IMR-90 (cell line): ENCODE data around the gene BAHD1. TPM values are rescaled to one million over a fixed set of nuclear protein-coding genes. Genes with fewer than 3 reads are reported as not detected.

ENCODE experiments used
- ATAC-seq: fragments of 200-7000 bp; cut with Tn5 transposase; 2 replicates; pipeline ENCODE4 v1.9.1; 2020; ENCODE audit warnings: low read depth, mild to moderate bottlenecking, moderate library complexity
- BruUV-seq: library from RNA; stranded (reverse); fragments of 400-500 nt; replicated peaks from 2 replicates; lab custom pipeline; 2021; lab: Mats Ljungman, UMichigan
- CTCF ChIA-PET: fragments of 300-600 bp; formaldehyde crosslinking; extraction: SDS; loops from one replicate; lab custom pipeline; 2021; ENCODE audit warnings: antibody characterized with exemption; lab: Yijun Ruan, JAX
- POLR2A ChIA-PET: fragments of 300-600 bp; sonication (Branson Sonifier 250); formaldehyde crosslinking; loops from one replicate; lab custom pipeline; 2022; ENCODE audit warnings: antibody characterized with exemption; ENCODE audit not compliant: unreplicated experiment; lab: Charles Lee
- DNase-seq: peaks from one replicate; pipeline ENCODE4 v3.0.0; 2013
- H2AFZ ChIP-seq: replicated peaks from 2 replicates; pipeline ENCODE3; 2013; ENCODE audit warnings: low read length, mild to moderate bottlenecking; ENCODE audit not compliant: poor library complexity
- H2AK5ac ChIP-seq: 2 replicates; pipeline ENCODE4 v1.6.1; 2013; ENCODE audit warnings: low read depth, low read length, inconsistent platforms
- H2AK9ac ChIP-seq: replicated peaks from 2 replicates; pipeline ENCODE3; 2013; ENCODE audit warnings: mild to moderate bottlenecking, low read depth, low read length, moderate library complexity; ENCODE audit not compliant: poor library complexity
- H2BK120ac ChIP-seq: 2 replicates; pipeline ENCODE4 v1.6.1; 2013; ENCODE audit warnings: low read depth, low read length, inconsistent platforms
- H2BK15ac ChIP-seq: 3 replicates; pipeline ENCODE4 v1.6.1; 2013; ENCODE audit warnings: low read depth, low read length, inconsistent platforms
- H2BK20ac ChIP-seq: 2 replicates; pipeline ENCODE4 v1.6.1; 2013; ENCODE audit warnings: low read depth, mild to moderate bottlenecking, inconsistent platforms, low read length, moderate library complexity
- H2BK5ac ChIP-seq: 2 replicates; pipeline ENCODE4 v1.6.1; 2013; ENCODE audit warnings: mild to moderate bottlenecking, low read depth, low read length, inconsistent platforms; ENCODE audit not compliant: poor library complexity, severe bottlenecking
- H3K14ac ChIP-seq: replicated peaks from 2 replicates; pipeline ENCODE4 v1.6.1; 2013; ENCODE audit warnings: low read depth, low read length, inconsistent platforms
- H3K18ac ChIP-seq: 2 replicates; pipeline ENCODE4 v1.6.1; 2013; ENCODE audit warnings: low read depth, low read length, control low read depth
- H3K23ac ChIP-seq: 2 replicates; pipeline ENCODE4 v1.6.1; 2013; ENCODE audit warnings: low read depth, low read length, inconsistent platforms
- H3K27ac ChIP-seq: 2 replicates; pipeline ENCODE4 v1.5.1; 2013; ENCODE audit warnings: mild to moderate bottlenecking, control low read depth, low read length; ENCODE audit not compliant: insufficient read depth
- H3K27me3 ChIP-seq: 2 replicates; pipeline ENCODE4 v1.6.1; 2013; ENCODE audit warnings: low read length; ENCODE audit not compliant: control insufficient read depth, insufficient read depth
- H3K36me3 ChIP-seq: 2 replicates; pipeline ENCODE4 v1.6.1; 2013; ENCODE audit warnings: low read length, mixed read lengths; ENCODE audit not compliant: control insufficient read depth, insufficient read depth
- H3K4ac ChIP-seq: 2 replicates; pipeline ENCODE4 v1.6.1; 2013; ENCODE audit warnings: low read depth, low read length, inconsistent platforms
- H3K4me1 ChIP-seq: 2 replicates; pipeline ENCODE4 v1.6.1; 2013; ENCODE audit warnings: low read length, mixed read lengths; ENCODE audit not compliant: control insufficient read depth, insufficient read depth
- H3K4me2 ChIP-seq: 2 replicates; pipeline ENCODE4 v1.6.1; 2013; ENCODE audit warnings: low read depth, mild to moderate bottlenecking, control low read depth, low read length, moderate library complexity
- H3K4me3 ChIP-seq: 2 replicates; pipeline ENCODE4 v1.5.1; 2013; ENCODE audit warnings: low read depth, mild to moderate bottlenecking, control low read depth, low read length, moderate library complexity; ENCODE audit not compliant: insufficient read depth
- H3K56ac ChIP-seq: 2 replicates; pipeline ENCODE4 v1.6.1; 2013; ENCODE audit warnings: low read length, inconsistent platforms; ENCODE audit not compliant: insufficient read depth; ENCODE audit errors: extremely low read depth
- H3K79me1 ChIP-seq, 2 experiments: 2 replicates each; pipeline ENCODE4 v1.6.1; 2013; ENCODE audit warnings: low read length in 2 of 2, inconsistent platforms in 1 of 2, low read depth in 1 of 2
- H3K9ac ChIP-seq: 2 replicates; pipeline ENCODE4 v1.6.1; 2013; ENCODE audit warnings: low read depth, low read length, control low read depth
- H3K9me1 ChIP-seq: 2 replicates; pipeline ENCODE4 v1.6.1; 2013; ENCODE audit warnings: low read length, inconsistent platforms; ENCODE audit not compliant: insufficient read depth
- H3K9me3 ChIP-seq: 2 replicates; pipeline ENCODE4 v1.6.1; 2013; ENCODE audit warnings: low read length; ENCODE audit not compliant: control insufficient read depth, insufficient read depth
- H4K20me1 ChIP-seq: 2 replicates; pipeline ENCODE4 v1.6.1; 2013; ENCODE audit warnings: low read length, inconsistent platforms; ENCODE audit not compliant: insufficient read depth
- H4K5ac ChIP-seq: 2 replicates; pipeline ENCODE4 v1.6.1; 2013; ENCODE audit warnings: mild to moderate bottlenecking, low read depth, low read length, control low read depth
- H4K8ac ChIP-seq, 2 experiments: 2 replicates each; pipeline ENCODE4 v1.6.1; 2013; ENCODE audit warnings: low read depth in 2 of 2, low read length in 2 of 2, control low read depth in 1 of 2, inconsistent platforms in 1 of 2
- H4K91ac ChIP-seq: 2 replicates; pipeline ENCODE4 v1.6.1; 2013; ENCODE audit warnings: low read depth, low read length, inconsistent platforms; ENCODE audit not compliant: insufficient read depth
- MAZ ChIP-seq: IDR thresholded peaks from 2 replicates; pipeline ENCODE4 v1.6.1; 2012; ENCODE audit warnings: low read depth, mild to moderate bottlenecking, low read length, improper control_type of control experiment, moderate library complexity, borderline replicate concordance
- RAD21 ChIP-seq: IDR thresholded peaks from 2 replicates; pipeline ENCODE4 v1.6.1; 2012; ENCODE audit warnings: low read length, improper control_type of control experiment
- SMC3 ChIP-seq: fragments of 150-350 bp; IDR thresholded peaks from 2 replicates; pipeline ENCODE4 v1.6.1; 2016; ENCODE audit warnings: low read depth, mild to moderate bottlenecking, antibody characterized with exemption, low read length, moderate library complexity
- WGBS, 2 experiments: methylation state at CpG; one replicate each; pipeline versions ENCODE4 v1.1.5 to v1.1.7; 2013; ENCODE audit warnings: missing lambda C conversion rate in 2 of 2; ENCODE audit not compliant: insufficient read length in 1 of 2; ENCODE audit errors: extremely low coverage in 2 of 2; 5-methylcytosine and 5-hydroxymethylcytosine counted together
- dilution Hi-C: fragments of 300-500 bp; cut with HindIII; formaldehyde crosslinking; loops from one replicate; pipeline ENCODE4 v1.14.3; 2018; ENCODE audit warnings: low sequenced_read_pairs; ENCODE audit not compliant: unreplicated experiment
- in situ Hi-C: fragments of 300-500 bp; cut with MboI; formaldehyde crosslinking; loops from 3 replicates; pipeline ENCODE4 v1.14.3; 2019; ENCODE audit warnings: low sequenced_read_pairs, inconsistent platforms, mixed read lengths
- intact Hi-C: fragments of 100-400 bp; cut with micrococcal nuclease; formaldehyde crosslinking; loops from 2 replicates; pipeline ENCODE4 v1.10.0; 2022
- polyA plus RNA-seq, 3 experiments: library from polyadenylated mRNA; depleted of rRNA; stranded (reverse); fragments of >200 nt; gene quantifications; 2 replicates each; pipeline ENCODE4 v1.2.3, GENCODE V29; 2012; ENCODE audit warnings: low replicate concordance in 1 of 3
- total RNA-seq: library from RNA; depleted of rRNA; stranded (reverse); fragments of >200 nt; gene quantifications from 2 replicates; pipeline ENCODE4 v1.2.3, GENCODE V29; 2012
- TF ChIP-seq, protein P1 (sequence below): fragments of 150-350 bp; IDR thresholded peaks from 2 replicates; pipeline ENCODE4 v1.6.1; 2016; ENCODE audit warnings: low read depth, mild to moderate bottlenecking, low read length, moderate library complexity, borderline replicate concordance
- TF ChIP-seq, protein P2 (sequence below): conservative IDR thresholded peaks from 2 replicates; pipeline ENCODE4 v1.5.1; 2012; ENCODE audit warnings: mild to moderate bottlenecking, low read depth, low read length, improper control_type of control experiment

BAHD1 gene
- total and polyA plus RNA-seq, 2 of the 4 experiments (the other 2 are of a cell fraction) = 3.0 to 8.7 TPM

DNA sequence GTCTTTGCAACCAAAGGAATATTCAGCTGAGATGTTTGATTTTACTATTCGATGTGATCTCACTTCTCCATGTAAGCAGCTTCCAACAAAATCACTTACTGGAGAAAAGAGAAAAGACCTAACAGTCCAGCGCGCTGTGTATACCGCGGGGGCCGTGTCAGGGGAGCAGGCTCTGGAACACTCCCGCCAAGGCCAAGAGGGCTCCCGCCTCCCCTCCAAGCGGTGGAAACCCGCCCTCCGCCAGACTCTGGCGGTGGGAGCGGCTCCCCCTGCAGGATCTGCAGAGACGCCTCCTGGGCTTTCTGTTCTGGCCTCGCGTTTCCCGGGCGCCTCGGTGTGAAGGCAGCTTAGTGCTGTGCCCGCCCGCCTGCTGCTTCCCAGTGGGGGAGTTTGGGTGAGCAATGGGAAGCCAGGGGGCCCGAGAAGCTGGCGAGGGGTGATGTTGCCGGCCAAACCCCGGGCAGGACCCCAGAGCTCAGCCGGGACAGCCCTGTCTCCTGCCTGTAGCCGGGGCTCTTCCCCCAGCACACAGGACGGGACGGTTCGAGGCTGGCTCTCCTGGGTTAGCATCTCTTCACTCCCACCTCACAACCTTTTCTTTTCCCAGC is 66.3 kb downstream of the BAHD1 start:
- peak overlapping the region; percentile 26; the same call in 1 of the 2 replicates for H3K4me3 ChIP-seq
- H3K36me3 ChIP-seq = no peaks in the 10 kb centered on the region
- H2AK9ac ChIP-seq = no peak overlapping the region
- no peak overlapping the region for H2BK15ac ChIP-seq
- no peak overlapping the region for H3K14ac ChIP-seq
- dilution Hi-C loops (no loop called here), in situ Hi-C loops (no loop called here), intact Hi-C loops (loop anchor here (1.0 kb wide), 1 partner anchor 36 kb away; no protein-coding TSS in a partner anchor)
- H2BK20ac ChIP-seq = no peak overlapping the region
- peaks cover 4% of the 10 kb centered on the region; the same call in 1 of the 2 replicates for H3K4me1 ChIP-seq
- no peak overlapping the region for H3K9ac ChIP-seq
- no peak overlapping the region for H3K56ac ChIP-seq
- H3K4ac ChIP-seq = no peak overlapping the region
- no TSS peak for BruUV-seq
- no peaks in the 10 kb centered on the region for H3K9me3 ChIP-seq
- H3K9me1 ChIP-seq = no peaks in the 10 kb centered on the region
- TF ChIP-seq SMC3 = peak; percentile 65
- peak; percentile 69 for TF ChIP-seq RAD21
- TF ChIP-seq, protein P1, sequence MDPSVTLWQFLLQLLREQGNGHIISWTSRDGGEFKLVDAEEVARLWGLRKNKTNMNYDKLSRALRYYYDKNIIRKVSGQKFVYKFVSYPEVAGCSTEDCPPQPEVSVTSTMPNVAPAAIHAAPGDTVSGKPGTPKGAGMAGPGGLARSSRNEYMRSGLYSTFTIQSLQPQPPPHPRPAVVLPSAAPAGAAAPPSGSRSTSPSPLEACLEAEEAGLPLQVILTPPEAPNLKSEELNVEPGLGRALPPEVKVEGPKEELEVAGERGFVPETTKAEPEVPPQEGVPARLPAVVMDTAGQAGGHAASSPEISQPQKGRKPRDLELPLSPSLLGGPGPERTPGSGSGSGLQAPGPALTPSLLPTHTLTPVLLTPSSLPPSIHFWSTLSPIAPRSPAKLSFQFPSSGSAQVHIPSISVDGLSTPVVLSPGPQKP = no peak
- TF ChIP-seq, protein P2, sequence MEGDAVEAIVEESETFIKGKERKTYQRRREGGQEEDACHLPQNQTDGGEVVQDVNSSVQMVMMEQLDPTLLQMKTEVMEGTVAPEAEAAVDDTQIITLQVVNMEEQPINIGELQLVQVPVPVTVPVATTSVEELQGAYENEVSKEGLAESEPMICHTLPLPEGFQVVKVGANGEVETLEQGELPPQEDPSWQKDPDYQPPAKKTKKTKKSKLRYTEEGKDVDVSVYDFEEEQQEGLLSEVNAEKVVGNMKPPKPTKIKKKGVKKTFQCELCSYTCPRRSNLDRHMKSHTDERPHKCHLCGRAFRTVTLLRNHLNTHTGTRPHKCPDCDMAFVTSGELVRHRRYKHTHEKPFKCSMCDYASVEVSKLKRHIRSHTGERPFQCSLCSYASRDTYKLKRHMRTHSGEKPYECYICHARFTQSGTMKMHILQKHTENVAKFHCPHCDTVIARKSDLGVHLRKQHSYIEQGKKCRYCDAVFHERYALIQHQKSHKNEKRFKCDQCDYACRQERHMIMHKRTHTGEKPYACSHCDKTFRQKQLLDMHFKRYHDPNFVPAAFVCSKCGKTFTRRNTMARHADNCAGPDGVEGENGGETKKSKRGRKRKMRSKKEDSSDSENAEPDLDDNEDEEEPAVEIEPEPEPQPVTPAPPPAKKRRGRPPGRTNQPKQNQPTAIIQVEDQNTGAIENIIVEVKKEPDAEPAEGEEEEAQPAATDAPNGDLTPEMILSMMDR = peak; percentile 79
- TF ChIP-seq MAZ = peak; percentile 66; the same call in 1 of the 2 replicates
- H4K8ac ChIP-seq = no peak overlapping the region
- ChIA-PET CTCF (interaction anchor here (0.6 to 0.8 kb wide), 4 partner anchors 63 to 189 kb away, joined by 3 to 7 read pairs (median 3); partner anchors contain the start of gene CCDC9B), POLR2A (interaction anchor here (0.5 kb wide), 1 partner anchor 534 kb away, joined by 3 read pairs; no protein-coding TSS in a partner anchor)
- peak overlapping the region; percentile 56 for H3K4me2 ChIP-seq
- H3K79me1 ChIP-seq = no peaks in the 10 kb centered on the region
- H2BK120ac ChIP-seq = no peak overlapping the region
- H3K23ac ChIP-seq = no peak overlapping the region
- peak; percentile 64 for DNase-seq
- H2AK5ac ChIP-seq = no peak overlapping the region
- 4% methylated on average over 5 of the region's 30 CpGs; no CpG with 5 or more reads in 1 of the 2 experiments for WGBS, 2 experiments
- H3K27me3 ChIP-seq = peaks cover 26% of the 10 kb centered on the region
- H4K91ac ChIP-seq = no peak overlapping the region
- H4K20me1 ChIP-seq = no peaks in the 10 kb centered on the region
- peak overlapping the region; percentile 89 for H2AFZ ChIP-seq
- no peak overlapping the region for H3K18ac ChIP-seq
- no peak overlapping the region for H4K5ac ChIP-seq
- ATAC-seq = peak; percentile 96
- H2BK5ac ChIP-seq = no peak overlapping the region
- no peak overlapping the region for H3K27ac ChIP-seq
